Mesothelial cell of epicardium (in vitro differentiated cells): Measurements from ENCODE around the gene IPO5. TPM values are rescaled to one million over a fixed set of nuclear protein-coding genes. Genes with fewer than 3 reads are reported as not detected.

Experiments used
- DNase-seq, 2 experiments: peaks; one replicate each; pipeline ENCODE4 v3.0.0; 2021; ENCODE audit warnings: low spot score in 2 of 2; ENCODE audit not compliant: unreplicated experiment in 2 of 2
- H3K27ac Mint-ChIP-seq: 2 replicates; pipeline ENCODE4 v1.8.0; 2021; ENCODE audit warnings: mixed read lengths
- H3K27me3 Mint-ChIP-seq: 2 replicates; pipeline ENCODE4 v1.8.0; 2021; ENCODE audit warnings: low read depth, mixed read lengths
- H3K36me3 Mint-ChIP-seq: 2 replicates; pipeline ENCODE4 v1.8.0; 2021; ENCODE audit warnings: mixed read lengths
- H3K4me1 Mint-ChIP-seq: 2 replicates; pipeline ENCODE4 v1.8.0; 2021; ENCODE audit warnings: mixed read lengths
- H3K4me3 Mint-ChIP-seq: 2 replicates; pipeline ENCODE4 v1.8.0; 2021; ENCODE audit warnings: mild to moderate bottlenecking, moderate library complexity, mixed read lengths
- H3K9me3 Mint-ChIP-seq: 2 replicates; pipeline ENCODE4 v1.8.0; 2021; ENCODE audit warnings: mixed read lengths
- total RNA-seq: library from RNA; stranded (reverse); gene quantifications from 3 replicates; pipeline ENCODE4 v1.2.1, GENCODE V29; 2021
- TF ChIP-seq, protein P1 (sequence below): fragments of 200-600 bp; sonication (generic); IDR thresholded peaks from one replicate; pipeline ENCODE4 v1.5.0; 2021; ENCODE audit warnings: antibody characterized with exemption; ENCODE audit not compliant: unreplicated experiment

Gene IPO5
- 172 to 176 TPM (median 175 TPM) in 3 replicates for total RNA-seq

DNA sequence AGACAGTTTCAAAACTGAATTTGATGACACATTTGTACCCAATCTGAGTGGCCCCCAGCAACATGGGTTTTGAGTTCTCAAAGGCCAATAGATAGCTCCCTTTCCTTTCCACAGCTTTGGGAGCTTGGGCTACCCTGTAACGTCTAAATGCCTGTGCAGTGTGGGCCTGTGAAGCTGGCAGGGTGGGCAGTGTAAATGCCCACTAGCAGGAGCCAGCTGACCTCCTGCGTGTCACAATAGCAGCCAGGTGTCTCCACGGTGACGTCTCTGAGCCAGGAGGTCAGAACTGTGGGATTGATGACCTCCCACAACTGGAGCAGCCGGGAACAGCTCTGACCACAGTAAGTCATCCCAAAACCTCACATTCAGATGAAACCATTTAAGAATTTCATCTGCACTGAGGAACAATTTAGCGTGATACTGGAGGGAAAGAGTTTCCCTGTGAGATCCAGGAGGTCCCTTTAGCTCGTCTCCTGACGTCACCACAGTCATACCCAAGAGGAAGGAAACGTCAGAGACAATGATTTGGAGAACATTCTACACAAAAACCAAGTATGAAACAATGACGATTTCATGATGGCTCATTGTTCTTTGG is at the start of gene IPO5:
Gene IPO5 (plus strand): TSS at position 300 of the 595 bp plus-strand sequence. CDS start 23,022 bp downstream, outside the sequence.
- Mint-ChIP-seq H3K36me3 (peaks cover 2% of the 10 kb centered on the region), H3K27me3 (no peaks in the 10 kb centered on the region), H3K4me3 (no peak within 1 kb of the TSS), H3K27ac (no peak within 1 kb of the TSS), H3K4me1 (no peaks in the 10 kb centered on the region), H3K9me3 (peaks cover 8% of the 10 kb centered on the region)
- TF ChIP-seq, protein P1, sequence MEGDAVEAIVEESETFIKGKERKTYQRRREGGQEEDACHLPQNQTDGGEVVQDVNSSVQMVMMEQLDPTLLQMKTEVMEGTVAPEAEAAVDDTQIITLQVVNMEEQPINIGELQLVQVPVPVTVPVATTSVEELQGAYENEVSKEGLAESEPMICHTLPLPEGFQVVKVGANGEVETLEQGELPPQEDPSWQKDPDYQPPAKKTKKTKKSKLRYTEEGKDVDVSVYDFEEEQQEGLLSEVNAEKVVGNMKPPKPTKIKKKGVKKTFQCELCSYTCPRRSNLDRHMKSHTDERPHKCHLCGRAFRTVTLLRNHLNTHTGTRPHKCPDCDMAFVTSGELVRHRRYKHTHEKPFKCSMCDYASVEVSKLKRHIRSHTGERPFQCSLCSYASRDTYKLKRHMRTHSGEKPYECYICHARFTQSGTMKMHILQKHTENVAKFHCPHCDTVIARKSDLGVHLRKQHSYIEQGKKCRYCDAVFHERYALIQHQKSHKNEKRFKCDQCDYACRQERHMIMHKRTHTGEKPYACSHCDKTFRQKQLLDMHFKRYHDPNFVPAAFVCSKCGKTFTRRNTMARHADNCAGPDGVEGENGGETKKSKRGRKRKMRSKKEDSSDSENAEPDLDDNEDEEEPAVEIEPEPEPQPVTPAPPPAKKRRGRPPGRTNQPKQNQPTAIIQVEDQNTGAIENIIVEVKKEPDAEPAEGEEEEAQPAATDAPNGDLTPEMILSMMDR, result no peak
- DNase-seq, result no peak

DNA sequence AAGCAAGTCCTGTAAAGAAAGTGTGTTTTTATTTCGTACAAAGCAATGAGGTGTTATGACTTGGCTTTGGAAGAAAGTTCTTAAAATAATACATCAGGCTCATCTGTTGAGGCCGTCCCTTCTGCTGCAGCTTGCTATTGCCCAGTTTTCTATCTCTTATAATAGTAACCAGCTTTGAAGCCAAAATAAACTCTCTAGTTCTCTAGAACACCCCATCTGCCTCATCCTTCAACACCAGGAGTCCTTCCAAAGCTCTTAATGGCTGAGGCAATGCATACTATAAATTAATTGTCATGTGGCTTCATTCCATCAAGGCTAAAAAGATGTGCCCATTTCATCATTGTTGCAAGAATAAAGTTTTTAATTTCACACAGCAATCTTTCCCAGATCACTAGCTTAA is 49.4 kb upstream of the IPO5 start:
- TF ChIP-seq, protein P1, result no peak
- no peaks in the 10 kb centered on the region for H3K36me3 Mint-ChIP-seq
- no peak overlapping the region for H3K4me3 Mint-ChIP-seq
- no peak for DNase-seq
- H3K9me3 Mint-ChIP-seq, result peaks cover 3% of the 10 kb centered on the region
- H3K27ac Mint-ChIP-seq, result no peak overlapping the region
- H3K4me1 Mint-ChIP-seq, result no peaks in the 10 kb centered on the region
- H3K27me3 Mint-ChIP-seq, result peaks cover 15% of the 10 kb centered on the region

- H3K4me1 Mint-ChIP-seq, result no peaks in the 10 kb centered on the region
- no peak for DNase-seq
- TF ChIP-seq, protein P1, result no peak
Measured at GRCh38 chr13:97905517-97905916, 48.0 kb upstream of the IPO5 start.

DNA sequence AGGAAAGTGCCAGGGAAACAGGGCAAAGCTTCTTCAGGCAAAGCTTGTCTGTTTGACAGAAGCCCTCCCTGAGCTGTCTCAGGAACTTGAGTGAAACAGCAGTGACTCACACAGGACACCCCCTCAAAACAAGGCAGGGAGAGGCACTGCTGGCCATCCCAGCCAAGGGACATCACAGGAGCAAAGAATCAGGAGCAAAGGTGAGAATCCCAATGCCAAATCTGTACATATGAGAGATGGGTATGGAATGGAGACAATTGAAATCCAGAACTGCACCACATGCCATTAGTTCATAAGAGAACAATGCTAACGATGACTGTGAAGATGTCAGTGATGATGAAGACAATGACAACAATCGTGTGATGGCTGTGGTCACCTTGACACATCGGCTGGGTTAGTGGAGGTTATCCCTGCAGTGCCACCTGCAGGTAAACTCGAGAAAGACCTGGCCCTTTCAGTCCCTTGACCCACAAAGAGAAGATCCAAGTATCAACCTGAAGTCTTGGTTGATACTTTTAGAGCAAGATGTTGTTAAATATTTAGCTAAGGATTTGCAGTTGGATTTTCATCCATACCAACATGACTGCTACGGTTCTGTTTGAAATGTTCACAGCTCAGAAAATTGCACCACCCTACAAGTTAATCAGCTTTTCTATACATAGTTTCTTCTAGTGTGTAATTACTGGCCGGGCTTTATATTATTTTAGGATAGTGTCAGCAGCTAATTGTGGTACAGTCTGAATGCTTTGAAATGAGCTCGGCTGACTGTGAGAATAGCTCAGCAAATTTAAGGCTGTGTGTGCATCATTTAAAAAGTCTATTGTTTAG is 42.0 kb upstream of the IPO5 start:
- Mint-ChIP-seq H3K4me1 (no peaks in the 10 kb centered on the region), H3K9me3 (peaks cover 24% of the 10 kb centered on the region), H3K36me3 (no peaks in the 10 kb centered on the region), H3K27me3 (peaks cover 14% of the 10 kb centered on the region), H3K4me3 (no peak overlapping the region), H3K27ac (no peak overlapping the region)
- TF ChIP-seq, protein P1, result no peak
- no peak for DNase-seq

More at GRCh38 chr13:97905517-97905916, 48.0 kb upstream of the IPO5 start:
- Mint-ChIP-seq H3K27me3 (peaks cover 15% of the 10 kb centered on the region), H3K27ac (no peak overlapping the region), H3K36me3 (no peaks in the 10 kb centered on the region), H3K4me3 (no peak overlapping the region), H3K9me3 (peaks cover 3% of the 10 kb centered on the region)

DNA sequence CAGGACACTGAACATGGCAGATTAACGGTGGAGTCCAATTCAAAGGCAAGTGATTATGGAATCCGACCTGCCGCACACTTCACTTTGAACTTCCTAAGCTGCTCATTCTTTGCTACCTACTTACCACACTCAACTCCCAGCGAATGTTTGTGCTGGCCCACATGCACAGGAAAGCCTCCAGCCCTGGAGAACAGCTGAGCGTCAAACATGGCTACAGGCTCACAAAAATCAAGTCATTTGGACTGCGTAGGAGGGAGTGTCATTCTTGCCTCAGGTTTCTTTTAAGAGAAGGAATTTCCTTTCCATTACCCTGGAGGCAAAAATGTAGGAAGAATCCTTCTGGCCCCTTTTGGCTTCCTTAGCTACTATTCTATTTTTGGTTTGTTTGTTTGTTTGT is 41.3 kb upstream of the IPO5 start:
- DNase-seq, result no peak
- no peak overlapping the region for H3K4me3 Mint-ChIP-seq
- H3K9me3 Mint-ChIP-seq, result peaks cover 24% of the 10 kb centered on the region
- no peaks in the 10 kb centered on the region for H3K36me3 Mint-ChIP-seq
- peaks cover 13% of the 10 kb centered on the region for H3K27me3 Mint-ChIP-seq
- H3K4me1 Mint-ChIP-seq, result no peaks in the 10 kb centered on the region
- TF ChIP-seq, protein P1, result no peak
- H3K27ac Mint-ChIP-seq, result no peak overlapping the region
